ENCODE results near the gene PSMB11.

DNA sequence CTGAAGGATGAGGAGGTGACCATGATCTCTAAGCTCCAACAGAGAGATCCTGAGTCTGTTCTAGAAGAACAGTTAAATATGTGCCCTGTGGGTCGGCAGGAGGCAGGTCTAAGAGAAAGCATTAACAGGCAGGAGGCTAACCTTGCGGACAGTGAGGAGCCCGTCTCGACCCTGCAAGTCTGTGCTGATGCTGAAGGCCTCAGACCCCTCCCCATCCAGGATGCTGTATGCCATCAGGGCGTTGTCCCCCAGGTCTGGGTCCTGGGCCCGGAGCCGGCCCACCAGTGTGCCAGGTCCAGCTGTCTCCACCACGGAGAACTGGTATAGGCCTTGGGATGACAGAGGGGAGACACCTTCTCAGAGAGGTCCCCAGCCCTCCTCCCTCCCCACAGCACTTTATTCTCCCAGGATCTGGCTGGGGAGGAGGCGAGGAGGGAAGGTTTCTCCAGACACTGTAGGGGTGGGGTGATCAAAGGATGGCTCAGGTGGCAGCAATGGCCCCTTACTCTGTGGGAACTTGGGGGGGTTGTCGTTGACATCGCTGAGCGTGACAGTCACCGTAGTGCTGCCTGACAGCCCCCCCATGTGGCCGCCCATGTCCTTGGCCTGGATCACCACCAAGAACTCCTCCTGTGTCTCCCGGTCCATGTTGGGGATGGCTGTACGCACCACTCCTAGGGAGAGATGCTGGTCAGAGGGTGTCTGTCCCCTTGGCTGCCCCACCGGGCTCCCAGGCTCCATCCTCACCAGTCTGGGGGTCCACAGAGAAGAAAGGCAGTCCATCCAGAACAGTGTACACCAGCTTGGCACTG is 12.2 kb downstream of the PSMB11 start:
- TF ChIP-seq, protein P1, sequence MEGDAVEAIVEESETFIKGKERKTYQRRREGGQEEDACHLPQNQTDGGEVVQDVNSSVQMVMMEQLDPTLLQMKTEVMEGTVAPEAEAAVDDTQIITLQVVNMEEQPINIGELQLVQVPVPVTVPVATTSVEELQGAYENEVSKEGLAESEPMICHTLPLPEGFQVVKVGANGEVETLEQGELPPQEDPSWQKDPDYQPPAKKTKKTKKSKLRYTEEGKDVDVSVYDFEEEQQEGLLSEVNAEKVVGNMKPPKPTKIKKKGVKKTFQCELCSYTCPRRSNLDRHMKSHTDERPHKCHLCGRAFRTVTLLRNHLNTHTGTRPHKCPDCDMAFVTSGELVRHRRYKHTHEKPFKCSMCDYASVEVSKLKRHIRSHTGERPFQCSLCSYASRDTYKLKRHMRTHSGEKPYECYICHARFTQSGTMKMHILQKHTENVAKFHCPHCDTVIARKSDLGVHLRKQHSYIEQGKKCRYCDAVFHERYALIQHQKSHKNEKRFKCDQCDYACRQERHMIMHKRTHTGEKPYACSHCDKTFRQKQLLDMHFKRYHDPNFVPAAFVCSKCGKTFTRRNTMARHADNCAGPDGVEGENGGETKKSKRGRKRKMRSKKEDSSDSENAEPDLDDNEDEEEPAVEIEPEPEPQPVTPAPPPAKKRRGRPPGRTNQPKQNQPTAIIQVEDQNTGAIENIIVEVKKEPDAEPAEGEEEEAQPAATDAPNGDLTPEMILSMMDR (conservative IDR thresholded peaks at IDR 0.05): no peak; the same call in 1 of the 2 replicates
- TF ChIP-seq ZFX (IDR thresholded peaks at IDR 0.05): no peak

Data from C4-2B (cell line).